H9 (cell line): Measurements from ENCODE around the gene TAF9B. TPM values are rescaled to one million over a fixed set of nuclear protein-coding genes. Genes with fewer than 3 reads are reported as not detected.
"Not testable (repeated sequence)": the region's sequence is repeated elsewhere in the genome, so short reads cannot be mapped to it uniquely, and the experiment has no call there.

Source experiments
- DNase-seq: peaks from one replicate; pipeline ENCODE4 v3.0.0-alpha.2; 2017
- H2AFZ ChIP-seq: one replicate; pipeline ENCODE4 v1.6.1; 2013; ENCODE audit warnings: mild to moderate bottlenecking, low read length, control low read depth, moderate library complexity
- H2AK5ac ChIP-seq: 2 replicates; pipeline ENCODE4 v1.6.1; 2013; ENCODE audit warnings: low read length, control low read depth, mixed read lengths; ENCODE audit not compliant: insufficient read length
- H2BK120ac ChIP-seq: one replicate; pipeline ENCODE4 v1.6.1; 2013; ENCODE audit warnings: low read depth, mild to moderate bottlenecking, low read length, control low read depth, inconsistent platforms; ENCODE audit not compliant: poor library complexity, severe bottlenecking
- H2BK12ac ChIP-seq: 2 replicates; pipeline ENCODE4 v1.6.1; 2013; ENCODE audit warnings: low read length, control low read depth, mixed read lengths, low read depth; ENCODE audit not compliant: insufficient read length
- H2BK15ac ChIP-seq: 2 replicates; pipeline ENCODE4 v1.6.1; 2013; ENCODE audit warnings: low read depth, low read length, control low read depth
- H2BK20ac ChIP-seq: one replicate; pipeline ENCODE4 v1.6.1; 2013; ENCODE audit warnings: low read depth, mild to moderate bottlenecking, low read length, control low read depth, inconsistent platforms; ENCODE audit not compliant: poor library complexity, severe bottlenecking
- H2BK5ac ChIP-seq: 2 replicates; pipeline ENCODE4 v1.6.1; 2013; ENCODE audit warnings: low read length, control low read depth, mixed read lengths; ENCODE audit not compliant: insufficient read length
- H3K14ac ChIP-seq: 2 replicates; pipeline ENCODE4 v1.6.1; 2013; ENCODE audit warnings: low read length, control low read depth; ENCODE audit not compliant: insufficient read depth
- H3K18ac ChIP-seq: 2 replicates; pipeline ENCODE4 v1.6.1; 2013; ENCODE audit warnings: low read depth, mild to moderate bottlenecking, mixed read lengths, low read length, control low read depth; ENCODE audit not compliant: insufficient read length
- H3K23ac ChIP-seq: 2 replicates; pipeline ENCODE4 v1.6.1; 2013; ENCODE audit warnings: low read length, control low read depth, mixed read lengths, low read depth; ENCODE audit not compliant: insufficient read length
- H3K23me2 ChIP-seq: 2 replicates; pipeline ENCODE4 v1.6.1; 2013; ENCODE audit warnings: low read depth, mild to moderate bottlenecking, mixed read lengths, low read length, control low read depth; ENCODE audit not compliant: insufficient read length, poor library complexity, severe bottlenecking
- H3K27ac ChIP-seq: 2 replicates; pipeline ENCODE4 v1.5.1; 2013; ENCODE audit warnings: low read length, control low read depth, mixed read lengths, low read depth; ENCODE audit not compliant: insufficient read length
- H3K27me3 ChIP-seq: 2 replicates; pipeline ENCODE4 v1.6.1; 2013; ENCODE audit warnings: low read length, control low read depth, inconsistent platforms; ENCODE audit not compliant: insufficient read depth
- H3K4ac ChIP-seq: 2 replicates; pipeline ENCODE4 v1.6.1; 2013; ENCODE audit warnings: low read depth, mild to moderate bottlenecking, control low read depth, inconsistent platforms, low read length, moderate library complexity
- H3K4me1 ChIP-seq: 2 replicates; pipeline ENCODE4 v1.6.1; 2013; ENCODE audit warnings: low read length, control low read depth, inconsistent platforms; ENCODE audit not compliant: insufficient read depth
- H3K4me2 ChIP-seq: 2 replicates; pipeline ENCODE4 v1.6.1; 2013; ENCODE audit warnings: low read length, control low read depth, mixed read lengths; ENCODE audit not compliant: insufficient read length, insufficient read depth
- H3K56ac ChIP-seq: 2 replicates; pipeline ENCODE4 v1.6.1; 2013; ENCODE audit warnings: low read depth, mild to moderate bottlenecking, mixed read lengths, low read length, control low read depth; ENCODE audit not compliant: insufficient read length
- H3K79me1 ChIP-seq: 2 replicates; pipeline ENCODE4 v1.6.1; 2013; ENCODE audit warnings: low read depth, mild to moderate bottlenecking, moderate library complexity, low read length, control low read depth, inconsistent platforms; ENCODE audit not compliant: insufficient read depth, poor library complexity, severe bottlenecking
- H3K79me2 ChIP-seq: 2 replicates; pipeline ENCODE4 v1.6.1; 2013; ENCODE audit warnings: low read length, control low read depth, inconsistent platforms; ENCODE audit not compliant: insufficient read depth
- H3K9ac ChIP-seq: 2 replicates; pipeline ENCODE4 v1.6.1; 2013; ENCODE audit warnings: low read length, control low read depth, mixed read lengths; ENCODE audit not compliant: insufficient read length; ENCODE audit errors: extremely low read depth
- H3K9me3 ChIP-seq: one replicate; pipeline ENCODE4 v1.6.1; 2013; ENCODE audit warnings: low read depth, low read length, inconsistent platforms; ENCODE audit not compliant: control insufficient read depth
- H3T11ph ChIP-seq: one replicate; pipeline ENCODE4 v1.6.1; 2013; ENCODE audit warnings: mild to moderate bottlenecking, low read length, control low read depth, inconsistent platforms
- H4K20me1 ChIP-seq: one replicate; pipeline ENCODE4 v1.6.1; 2013; ENCODE audit not compliant: control insufficient read depth, insufficient read length, insufficient read depth
- H4K5ac ChIP-seq: 2 replicates; pipeline ENCODE4 v1.6.1; 2013; ENCODE audit warnings: low read depth, mild to moderate bottlenecking, mixed read lengths, low read length, control low read depth; ENCODE audit not compliant: insufficient read length
- H4K8ac ChIP-seq: replicated peaks from 2 replicates; pipeline ENCODE4 v1.6.1; 2013; ENCODE audit warnings: low read length, control low read depth, mixed read lengths, low read depth; ENCODE audit not compliant: insufficient read length
- H4K91ac ChIP-seq: 2 replicates; pipeline ENCODE4 v1.6.1; 2013; ENCODE audit warnings: low read depth, mild to moderate bottlenecking, moderate library complexity, mixed read lengths, low read length, control low read depth; ENCODE audit not compliant: insufficient read length
- H3K27ac Mint-ChIP-seq, 3 experiments: 2 replicates in 2 of 3; 3 replicates in 1 of 3; pipeline ENCODE4 v1.8.0; 2020 to 2021; ENCODE audit warnings: mixed read lengths in 3 of 3, mild to moderate bottlenecking in 1 of 3, moderate library complexity in 1 of 3
- H3K27me3 Mint-ChIP-seq: 2 replicates; pipeline ENCODE4 v1.8.0; 2021; ENCODE audit warnings: low read depth, mild to moderate bottlenecking, moderate library complexity, mixed read lengths
- H3K36me3 Mint-ChIP-seq, 3 experiments: 2 replicates in 2 of 3; 3 replicates in 1 of 3; pipeline ENCODE4 v1.8.0; 2020 to 2021; ENCODE audit warnings: low read depth in 3 of 3, mixed read lengths in 3 of 3; ENCODE audit not compliant: insufficient read depth in 1 of 3
- H3K4me1 Mint-ChIP-seq, 2 experiments: 2 replicates each; pipeline ENCODE4 v1.8.0; 2020; ENCODE audit warnings: mixed read lengths in 2 of 2
- H3K4me3 Mint-ChIP-seq, 2 experiments: 2 replicates in 1 of 2; 3 replicates in 1 of 2; pipeline ENCODE4 v1.8.0; 2020 to 2021; ENCODE audit warnings: mild to moderate bottlenecking in 2 of 2, mixed read lengths in 2 of 2, moderate library complexity in 1 of 2
- H3K9me3 Mint-ChIP-seq, 2 experiments: 2 replicates in 1 of 2; 3 replicates in 1 of 2; pipeline ENCODE4 v1.8.0; 2020; ENCODE audit warnings: mild to moderate bottlenecking in 2 of 2, mixed read lengths in 2 of 2, moderate library complexity in 1 of 2
- WGBS: extraction: QIAGEN DNeasy Blood & Tissue Kit; methylation state at CpG from one replicate; pipeline ENCODE4 v1.1.7; 2013; ENCODE audit warnings: missing lambda C conversion rate, low lambda C conversion rate, mixed read lengths; ENCODE audit not compliant: insufficient read length; ENCODE audit errors: extremely low coverage; 5-methylcytosine and 5-hydroxymethylcytosine counted together
- total RNA-seq: library from RNA; stranded (reverse); gene quantifications from 2 replicates; pipeline ENCODE4 v1.2.1, GENCODE V29; 2021

The TAF9B gene
- total RNA-seq, 1 experiment from 2014 or later = 34.9 TPM

GRCh38 chrX:78157373-78157772 lies 17.9 kb upstream of the TAF9B start:
- not testable (repeated sequence) for H3K27ac Mint-ChIP-seq, H4K5ac ChIP-seq, H3T11ph ChIP-seq, H3K4me3 Mint-ChIP-seq, H4K20me1 ChIP-seq, H3K14ac ChIP-seq, H3K23me2 ChIP-seq, H3K4ac ChIP-seq, H3K79me2 ChIP-seq, H3K27me3 Mint-ChIP-seq, H4K91ac ChIP-seq, H3K27ac ChIP-seq, H3K56ac ChIP-seq, H4K8ac ChIP-seq, H3K9ac ChIP-seq, H3K18ac ChIP-seq, H2BK20ac ChIP-seq, H2BK15ac ChIP-seq, H2BK120ac ChIP-seq, DNase-seq, H3K27me3 ChIP-seq, H2AK5ac ChIP-seq, H3K23ac ChIP-seq, H2BK12ac ChIP-seq, H3K4me2 ChIP-seq, H2BK5ac ChIP-seq, H3K4me1 ChIP-seq, H2AFZ ChIP-seq, H3K79me1 ChIP-seq
- Mint-ChIP-seq H3K9me3 (peaks cover 78 to 83% of the 10 kb centered on the region in 2 experiments), H3K4me1 (peaks cover 16 to 20% of the 10 kb centered on the region in 2 experiments), H3K36me3 (peaks cover 11 to 31% (median 17%) of the 10 kb centered on the region in 3 experiments)
- no CpG with 5 or more reads among the region's 2 CpGs for WGBS
- peaks cover 18% of the 10 kb centered on the region for H3K9me3 ChIP-seq

GRCh38 chrX:78147002-78147540 lies 7.6 kb upstream of the TAF9B start:
- not testable (repeated sequence) for H4K91ac ChIP-seq, H3K27me3 ChIP-seq, H4K5ac ChIP-seq, H3K79me1 ChIP-seq, H3K27me3 Mint-ChIP-seq, H3K9ac ChIP-seq, H3K18ac ChIP-seq, DNase-seq, H3K27ac Mint-ChIP-seq, H4K8ac ChIP-seq, H3K27ac ChIP-seq, H2BK20ac ChIP-seq, H3K4me3 Mint-ChIP-seq, H2AK5ac ChIP-seq, H3K23ac ChIP-seq, H3T11ph ChIP-seq, H3K14ac ChIP-seq, H2BK120ac ChIP-seq, H3K4me1 ChIP-seq, H3K79me2 ChIP-seq, H3K4ac ChIP-seq, H3K56ac ChIP-seq, H2BK5ac ChIP-seq, H3K4me2 ChIP-seq, H3K4me1 Mint-ChIP-seq, H2BK12ac ChIP-seq, H4K20me1 ChIP-seq, H3K23me2 ChIP-seq, H2AFZ ChIP-seq, H2BK15ac ChIP-seq
- Mint-ChIP-seq H3K9me3 (peaks cover 83 to 90% of the 10 kb centered on the region in 2 experiments), H3K36me3 (peaks cover 12 to 34% (median 30%) of the 10 kb centered on the region in 3 experiments)
- peaks cover 14% of the 10 kb centered on the region for H3K9me3 ChIP-seq
- no CpG with 5 or more reads among the region's 5 CpGs for WGBS
